Neural cell (in vitro differentiated cells): Measurements from ENCODE around the gene RGS17. TPM values are rescaled to one million over a fixed set of nuclear protein-coding genes. Genes with fewer than 3 reads are reported as not detected.

Source experiments
- H2AFZ ChIP-seq: fragments of 200-600, 300-800 bp; sonication (generic), shearing (Covaris generic); 2 replicates; pipeline ENCODE4 v1.6.0; 2014; ENCODE audit warnings: low read depth, mild to moderate bottlenecking, antibody characterized with exemption, low read length, moderate library complexity
- H3F3A ChIP-seq: fragments of 200-600 bp; shearing (Covaris generic); 2 replicates; pipeline ENCODE4 v1.6.1; 2016; ENCODE audit warnings: mild to moderate bottlenecking, moderate library complexity, mixed read lengths, antibody characterized with exemption, low read length; ENCODE audit not compliant: insufficient read depth, poor library complexity, severe bottlenecking
- H3K27ac ChIP-seq: fragments of 200-600, 300-800 bp; sonication (generic), shearing (Covaris generic); 2 replicates; pipeline ENCODE4 v1.5.1; 2014; ENCODE audit warnings: mild to moderate bottlenecking, low read length, moderate library complexity
- H3K27me3 ChIP-seq: fragments of 300-800, 200-600 bp; sonication (generic), shearing (Covaris generic); 2 replicates; pipeline ENCODE4 v1.6.0; 2014; ENCODE audit warnings: mild to moderate bottlenecking, low read depth, low read length, moderate library complexity; ENCODE audit not compliant: insufficient read depth
- H3K36me3 ChIP-seq: fragments of 300-800, 200-600 bp; sonication (generic), shearing (Covaris generic); 2 replicates; pipeline ENCODE4 v1.5.1; 2014; ENCODE audit warnings: mild to moderate bottlenecking, antibody characterized with exemption, low read length, moderate library complexity; ENCODE audit not compliant: insufficient read depth
- H3K4me2 ChIP-seq: fragments of 300-800, 200-600 bp; sonication (generic), shearing (Covaris generic); 2 replicates; pipeline ENCODE4 v1.6.0; 2014; ENCODE audit warnings: mild to moderate bottlenecking, low read length
- H3K4me3 ChIP-seq: fragments of 300-800, 200-600 bp; sonication (generic), shearing (Covaris generic); 2 replicates; pipeline ENCODE4 v1.5.1; 2014; ENCODE audit warnings: mild to moderate bottlenecking, low read length, moderate library complexity
- H3K79me2 ChIP-seq: fragments of 200-600 bp; shearing (Covaris generic); replicated peaks from 2 replicates; pipeline ENCODE4 v1.6.0; 2014; ENCODE audit warnings: mild to moderate bottlenecking, low read length, moderate library complexity; ENCODE audit not compliant: insufficient read depth
- H3K9ac ChIP-seq: fragments of 300-800, 200-600 bp; sonication (generic), shearing (Covaris generic); 2 replicates; pipeline ENCODE4 v1.6.1; 2016; ENCODE audit warnings: mild to moderate bottlenecking, low read length, mixed read lengths
- H3K9me2 ChIP-seq: fragments of 200-600 bp; shearing (Covaris generic); 2 replicates; pipeline ENCODE4 v1.6.1; 2016; ENCODE audit warnings: mild to moderate bottlenecking, low read length, mixed read lengths; ENCODE audit not compliant: insufficient read depth
- H3K9me3 ChIP-seq: fragments of 200-600, 300-800 bp; sonication (generic), shearing (Covaris generic); 2 replicates; pipeline ENCODE4 v1.6.1; 2016; ENCODE audit warnings: mild to moderate bottlenecking, mixed run types, low read length, moderate library complexity, mixed read lengths
- H4K20me1 ChIP-seq: fragments of 200-600 bp; shearing (Covaris generic); 2 replicates; pipeline ENCODE4 v1.6.1; 2016; ENCODE audit warnings: mild to moderate bottlenecking, mixed run types; ENCODE audit not compliant: insufficient read depth
- EP300 ChIP-seq: fragments of 450-650 bp; conservative IDR thresholded peaks from 2 replicates; pipeline ENCODE4 v1.6.1; 2014; ENCODE audit warnings: antibody characterized with exemption, mild to moderate bottlenecking, moderate library complexity; ENCODE audit not compliant: poor library complexity, severe bottlenecking
- EZH2 ChIP-seq: fragments of 200-600, 300-800 bp; shearing (Covaris generic), sonication (generic); IDR thresholded peaks from 2 replicates; pipeline ENCODE4 v1.6.1; 2014; ENCODE audit warnings: antibody characterized with exemption, low read length, borderline replicate concordance, mild to moderate bottlenecking; ENCODE audit not compliant: insufficient read depth, poor library complexity, severe bottlenecking
- MXI1 ChIP-seq: fragments of 450-650 bp; conservative IDR thresholded peaks from 2 replicates; pipeline ENCODE4 v1.6.1; 2014; ENCODE audit warnings: antibody characterized with exemption, mild to moderate bottlenecking; ENCODE audit not compliant: poor library complexity, severe bottlenecking
- POLR2AphosphoS5 ChIP-seq: IDR thresholded peaks from 2 replicates; pipeline ENCODE4 v1.6.1; 2012
- RAD21 ChIP-seq: fragments of 450-650 bp; conservative IDR thresholded peaks from 2 replicates; pipeline ENCODE4 v1.6.1; 2014; ENCODE audit warnings: antibody characterized with exemption, mild to moderate bottlenecking, moderate library complexity
- SMC3 ChIP-seq: fragments of 450-650 bp; conservative IDR thresholded peaks from 2 replicates; pipeline ENCODE4 v1.6.1; 2014; ENCODE audit warnings: antibody characterized with exemption, mild to moderate bottlenecking, moderate library complexity; ENCODE audit not compliant: poor library complexity
- TAF1 ChIP-seq: IDR thresholded peaks from 2 replicates; pipeline ENCODE4 v1.6.1; 2012; ENCODE audit warnings: low read depth
- polyA plus RNA-seq: library from polyadenylated mRNA; depleted of rRNA; stranded (reverse); fragments of >200 nt; gene quantifications from 2 replicates; pipeline ENCODE4 v1.2.3, GENCODE V29; 2014
- TF ChIP-seq, protein P1 (sequence below): IDR thresholded peaks from 2 replicates; pipeline ENCODE4 v1.6.1; 2012; ENCODE audit warnings: borderline replicate concordance
- TF ChIP-seq, protein P2 (sequence below): fragments of 450-650 bp; IDR thresholded peaks from 2 replicates; pipeline ENCODE4 v1.5.1; 2014; ENCODE audit warnings: antibody characterized with exemption, mild to moderate bottlenecking, moderate library complexity; ENCODE audit not compliant: poor library complexity, severe bottlenecking

Gene RGS17
- polyA plus RNA-seq, 1 donor from 2014 or later = 44.9 TPM

DNA sequence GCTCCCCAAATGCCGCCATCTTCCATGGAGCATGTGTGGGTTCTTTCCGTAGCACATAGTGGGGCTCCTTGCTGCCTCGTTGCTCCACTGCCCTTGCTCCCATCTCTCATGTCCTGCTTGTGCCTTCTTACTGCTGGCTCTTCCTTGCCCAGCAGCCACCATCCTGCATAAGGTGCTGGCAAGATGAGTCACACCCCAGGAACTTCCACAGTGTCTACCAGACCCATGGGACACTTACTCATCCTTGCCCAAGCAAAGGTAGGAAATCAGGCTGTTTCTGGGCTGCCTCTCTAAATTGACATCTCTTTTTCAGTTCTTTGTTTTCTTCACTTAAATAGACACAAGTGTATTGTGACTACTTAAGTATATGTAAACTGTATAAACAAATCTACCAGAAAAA lies 39.4 kb upstream of the RGS17 start:
- TF ChIP-seq MXI1 (no peak), SMC3 (no peak), EZH2 (no peak), EP300 (no peak), POLR2AphosphoS5 (no peak)
- TF ChIP-seq, protein P1, sequence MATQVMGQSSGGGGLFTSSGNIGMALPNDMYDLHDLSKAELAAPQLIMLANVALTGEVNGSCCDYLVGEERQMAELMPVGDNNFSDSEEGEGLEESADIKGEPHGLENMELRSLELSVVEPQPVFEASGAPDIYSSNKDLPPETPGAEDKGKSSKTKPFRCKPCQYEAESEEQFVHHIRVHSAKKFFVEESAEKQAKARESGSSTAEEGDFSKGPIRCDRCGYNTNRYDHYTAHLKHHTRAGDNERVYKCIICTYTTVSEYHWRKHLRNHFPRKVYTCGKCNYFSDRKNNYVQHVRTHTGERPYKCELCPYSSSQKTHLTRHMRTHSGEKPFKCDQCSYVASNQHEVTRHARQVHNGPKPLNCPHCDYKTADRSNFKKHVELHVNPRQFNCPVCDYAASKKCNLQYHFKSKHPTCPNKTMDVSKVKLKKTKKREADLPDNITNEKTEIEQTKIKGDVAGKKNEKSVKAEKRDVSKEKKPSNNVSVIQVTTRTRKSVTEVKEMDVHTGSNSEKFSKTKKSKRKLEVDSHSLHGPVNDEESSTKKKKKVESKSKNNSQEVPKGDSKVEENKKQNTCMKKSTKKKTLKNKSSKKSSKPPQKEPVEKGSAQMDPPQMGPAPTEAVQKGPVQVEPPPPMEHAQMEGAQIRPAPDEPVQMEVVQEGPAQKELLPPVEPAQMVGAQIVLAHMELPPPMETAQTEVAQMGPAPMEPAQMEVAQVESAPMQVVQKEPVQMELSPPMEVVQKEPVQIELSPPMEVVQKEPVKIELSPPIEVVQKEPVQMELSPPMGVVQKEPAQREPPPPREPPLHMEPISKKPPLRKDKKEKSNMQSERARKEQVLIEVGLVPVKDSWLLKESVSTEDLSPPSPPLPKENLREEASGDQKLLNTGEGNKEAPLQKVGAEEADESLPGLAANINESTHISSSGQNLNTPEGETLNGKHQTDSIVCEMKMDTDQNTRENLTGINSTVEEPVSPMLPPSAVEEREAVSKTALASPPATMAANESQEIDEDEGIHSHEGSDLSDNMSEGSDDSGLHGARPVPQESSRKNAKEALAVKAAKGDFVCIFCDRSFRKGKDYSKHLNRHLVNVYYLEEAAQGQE = no peak
- TF ChIP-seq, protein P2, sequence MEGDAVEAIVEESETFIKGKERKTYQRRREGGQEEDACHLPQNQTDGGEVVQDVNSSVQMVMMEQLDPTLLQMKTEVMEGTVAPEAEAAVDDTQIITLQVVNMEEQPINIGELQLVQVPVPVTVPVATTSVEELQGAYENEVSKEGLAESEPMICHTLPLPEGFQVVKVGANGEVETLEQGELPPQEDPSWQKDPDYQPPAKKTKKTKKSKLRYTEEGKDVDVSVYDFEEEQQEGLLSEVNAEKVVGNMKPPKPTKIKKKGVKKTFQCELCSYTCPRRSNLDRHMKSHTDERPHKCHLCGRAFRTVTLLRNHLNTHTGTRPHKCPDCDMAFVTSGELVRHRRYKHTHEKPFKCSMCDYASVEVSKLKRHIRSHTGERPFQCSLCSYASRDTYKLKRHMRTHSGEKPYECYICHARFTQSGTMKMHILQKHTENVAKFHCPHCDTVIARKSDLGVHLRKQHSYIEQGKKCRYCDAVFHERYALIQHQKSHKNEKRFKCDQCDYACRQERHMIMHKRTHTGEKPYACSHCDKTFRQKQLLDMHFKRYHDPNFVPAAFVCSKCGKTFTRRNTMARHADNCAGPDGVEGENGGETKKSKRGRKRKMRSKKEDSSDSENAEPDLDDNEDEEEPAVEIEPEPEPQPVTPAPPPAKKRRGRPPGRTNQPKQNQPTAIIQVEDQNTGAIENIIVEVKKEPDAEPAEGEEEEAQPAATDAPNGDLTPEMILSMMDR = no peak
- Histone ChIP-seq H3K9me3 (no peaks in the 10 kb centered on the region), H3K4me2 (no peak overlapping the region), H3K9ac (no peak overlapping the region), H4K20me1 (no peaks in the 10 kb centered on the region), H3K79me2 (no peaks in the 10 kb centered on the region), H3K27ac (no peak overlapping the region), H3K27me3 (no peaks in the 10 kb centered on the region), H2AFZ (no peak overlapping the region), H3F3A (no peaks in the 10 kb centered on the region), H3K4me3 (no peak overlapping the region), H3K9me2 (no peaks in the 10 kb centered on the region), H3K36me3 (no peaks in the 10 kb centered on the region)

DNA sequence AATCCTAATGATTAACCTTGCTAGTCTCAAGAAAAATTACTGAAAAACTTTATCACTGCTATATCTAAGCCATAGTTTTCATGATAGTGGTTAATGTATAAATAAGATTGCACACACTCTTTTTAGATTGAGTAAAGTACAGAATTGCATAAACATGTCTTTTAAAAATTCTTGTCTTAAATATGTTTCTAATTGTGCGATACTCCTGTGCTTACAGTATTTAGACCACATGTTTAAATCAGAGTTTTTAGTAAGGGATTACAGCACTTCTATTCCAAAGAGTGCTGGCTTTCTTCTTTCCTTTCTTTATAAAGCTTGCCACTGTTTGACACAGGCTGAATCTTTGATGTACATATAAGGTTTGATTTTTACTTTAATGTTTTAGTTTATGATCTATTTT lies 36.8 kb upstream of the RGS17 start:
- Histone ChIP-seq H3K27ac (no peak overlapping the region), H3K9me2 (no peaks in the 10 kb centered on the region), H2AFZ (no peak overlapping the region), H3K9me3 (no peaks in the 10 kb centered on the region), H3K36me3 (no peaks in the 10 kb centered on the region), H3K4me2 (no peak overlapping the region), H3K9ac (no peak overlapping the region), H3K27me3 (no peaks in the 10 kb centered on the region), H3F3A (no peaks in the 10 kb centered on the region), H4K20me1 (no peaks in the 10 kb centered on the region), H3K4me3 (no peak overlapping the region), H3K79me2 (no peaks in the 10 kb centered on the region)
- no peak for TF ChIP-seq EZH2
- TF ChIP-seq EP300 = no peak
- TF ChIP-seq, protein P2 = no peak
- no peak for TF ChIP-seq SMC3
- no peak for TF ChIP-seq TAF1
- TF ChIP-seq MXI1 = no peak
- no peak for TF ChIP-seq POLR2AphosphoS5
- TF ChIP-seq, protein P1 = no peak
- TF ChIP-seq RAD21 = no peak
